ENCODE data around the gene PIGZ.
A peak's percentile ranks its signal among the peaks of the same experiment; 100 is the strongest.

PIGZ gene

GRCh38 chr3:197009532-197010019 is 40.9 kb upstream of the PIGZ start:
- no peak overlapping the region for H2AK5ac ChIP-seq (ENCODE audit: low read length)
- no peak overlapping the region for H2BK120ac ChIP-seq (ENCODE audit: insufficient read depth, low read length, poor library complexity)
- no peak overlapping the region for H3K4ac ChIP-seq (ENCODE audit: low read depth, low read length)
- no peak for DNase-seq
- no peak overlapping the region for H4K91ac ChIP-seq (ENCODE audit: low read depth, low read length)
- H2AFZ ChIP-seq (ENCODE audit: insufficient read depth, low read length, poor library complexity) = no peak overlapping the region
- H3K79me2 ChIP-seq (ENCODE audit: control insufficient read depth, insufficient read depth, low read length, poor library complexity) = no peaks in the 10 kb centered on the region
- no peak overlapping the region for H3K18ac ChIP-seq (ENCODE audit: low read length)
- no CpG with 5 or more reads among the region's 20 CpGs for WGBS (ENCODE audit: extremely low coverage, insufficient coverage, insufficient read length)
- no peak overlapping the region for H3K9ac ChIP-seq (ENCODE audit: low read length)
- no peak overlapping the region for H3K23ac ChIP-seq (ENCODE audit: low read length)
- H3K4me1 ChIP-seq (ENCODE audit: control insufficient read depth in 1 of 2, insufficient read depth in 2 of 2, low read length in 2 of 2) = no peaks in the 10 kb centered on the region
- H4K12ac ChIP-seq (ENCODE audit: low read depth, low read length) = no peak overlapping the region
- H2BK5ac ChIP-seq (ENCODE audit: low read depth, low read length, poor library complexity) = no peak overlapping the region
- H3K9me3 ChIP-seq (ENCODE audit: insufficient read depth, low read depth, low read length) = no peaks in the 10 kb centered on the region
- H3K4me2 ChIP-seq (ENCODE audit: low read length) = no peak overlapping the region
- no peak overlapping the region for H2BK12ac ChIP-seq (ENCODE audit: low read length)
- no peak overlapping the region for H4K8ac ChIP-seq (ENCODE audit: low read depth, low read length)
- H3K27ac ChIP-seq (ENCODE audit: low read depth, low read length) = no peak overlapping the region
- H3K4me3 ChIP-seq (ENCODE audit: low read depth, low read length) = no peak overlapping the region
- H3K27me3 ChIP-seq (ENCODE audit: insufficient read depth, low read length) = no peaks in the 10 kb centered on the region
- H3K36me3 ChIP-seq (ENCODE audit: control insufficient read depth in 1 of 2, insufficient read depth in 2 of 2, low read length in 2 of 2) = no peaks in the 10 kb centered on the region
- H3K79me1 ChIP-seq (ENCODE audit: low read length) = no peaks in the 10 kb centered on the region
- H3K14ac ChIP-seq (ENCODE audit: low read length) = no peak overlapping the region

GRCh38 chr3:197008436-197009209 is 40.0 kb upstream of the PIGZ start:
- H3K23ac ChIP-seq (ENCODE audit: low read length) = no peak overlapping the region
- no peak overlapping the region for H4K12ac ChIP-seq (ENCODE audit: low read depth, low read length)
- H3K4ac ChIP-seq (ENCODE audit: low read depth, low read length) = no peak overlapping the region
- H3K79me1 ChIP-seq (ENCODE audit: low read length) = peaks cover 5% of the 10 kb centered on the region
- H4K8ac ChIP-seq (ENCODE audit: low read depth, low read length) = no peak overlapping the region
- no peak overlapping the region for H2AFZ ChIP-seq (ENCODE audit: insufficient read depth, low read length, poor library complexity)
- peaks cover 4 to 6% of the 10 kb centered on the region in 2 experiments for H3K4me1 ChIP-seq (ENCODE audit: control insufficient read depth in 1 of 2, insufficient read depth in 2 of 2, low read length in 2 of 2)
- H3K36me3 ChIP-seq (ENCODE audit: control insufficient read depth in 1 of 2, insufficient read depth in 2 of 2, low read length in 2 of 2) = no peaks in the 10 kb centered on the region
- H3K4me2 ChIP-seq (ENCODE audit: low read length) = no peak overlapping the region
- H3K27ac ChIP-seq (ENCODE audit: low read depth, low read length) = no peak overlapping the region
- H2BK120ac ChIP-seq (ENCODE audit: insufficient read depth, low read length, poor library complexity) = no peak overlapping the region
- WGBS (ENCODE audit: extremely low coverage, insufficient coverage, insufficient read length) = no CpG with 5 or more reads among the region's 27 CpGs
- no peak overlapping the region for H2AK5ac ChIP-seq (ENCODE audit: low read length)
- no peak overlapping the region for H3K14ac ChIP-seq (ENCODE audit: low read length)
- H3K4me3 ChIP-seq (ENCODE audit: low read depth, low read length) = no peak overlapping the region
- no peak overlapping the region for H3K18ac ChIP-seq (ENCODE audit: low read length)
- no peak for DNase-seq
- no peaks in the 10 kb centered on the region for H3K27me3 ChIP-seq (ENCODE audit: insufficient read depth, low read length)
- H3K79me2 ChIP-seq (ENCODE audit: control insufficient read depth, insufficient read depth, low read length, poor library complexity) = peaks cover 2% of the 10 kb centered on the region
- H2BK5ac ChIP-seq (ENCODE audit: low read depth, low read length, poor library complexity) = no peak overlapping the region
- H4K91ac ChIP-seq (ENCODE audit: low read depth, low read length) = no peak overlapping the region
- no peak overlapping the region for H3K9ac ChIP-seq (ENCODE audit: low read length)
- H2BK12ac ChIP-seq (ENCODE audit: low read length) = no peak overlapping the region
- no peaks in the 10 kb centered on the region for H3K9me3 ChIP-seq (ENCODE audit: insufficient read depth, low read depth, low read length)

GRCh38 chr3:197007953-197008352 is 39.3 kb upstream of the PIGZ start:
- Histone ChIP-seq H3K79me1 (ENCODE audit: low read length) (peaks cover 8% of the 10 kb centered on the region), H4K8ac (ENCODE audit: low read depth, low read length) (no peak overlapping the region), H2AK5ac (ENCODE audit: low read length) (no peak overlapping the region), H4K12ac (ENCODE audit: low read depth, low read length) (no peak overlapping the region), H3K27me3 (ENCODE audit: insufficient read depth, low read length) (no peaks in the 10 kb centered on the region), H3K4me3 (ENCODE audit: low read depth, low read length) (no peak overlapping the region), H3K14ac (ENCODE audit: low read length) (no peak overlapping the region), H3K18ac (ENCODE audit: low read length) (no peak overlapping the region), H3K4me1 (ENCODE audit: control insufficient read depth in 1 of 2, insufficient read depth in 2 of 2, low read length in 2 of 2) (peaks cover 4 to 8% of the 10 kb centered on the region in 2 experiments), H3K4me2 (ENCODE audit: low read length) (no peak overlapping the region), H2AFZ (ENCODE audit: insufficient read depth, low read length, poor library complexity) (no peak overlapping the region), H3K27ac (ENCODE audit: low read depth, low read length) (no peak overlapping the region), H3K23ac (ENCODE audit: low read length) (no peak overlapping the region), H3K9me3 (ENCODE audit: insufficient read depth, low read depth, low read length) (no peaks in the 10 kb centered on the region), H3K36me3 (ENCODE audit: control insufficient read depth in 1 of 2, insufficient read depth in 2 of 2, low read length in 2 of 2) (no peaks in the 10 kb centered on the region), H3K9ac (ENCODE audit: low read length) (no peak overlapping the region), H2BK5ac (ENCODE audit: low read depth, low read length, poor library complexity) (no peak overlapping the region), H4K91ac (ENCODE audit: low read depth, low read length) (no peak overlapping the region), H3K79me2 (ENCODE audit: control insufficient read depth, insufficient read depth, low read length, poor library complexity) (peaks cover 4% of the 10 kb centered on the region), H3K4ac (ENCODE audit: low read depth, low read length) (no peak overlapping the region), H2BK12ac (ENCODE audit: low read length) (no peak overlapping the region), H2BK120ac (ENCODE audit: insufficient read depth, low read length, poor library complexity) (no peak overlapping the region)
- DNase-seq = no peak
- no CpG with 5 or more reads among the region's 8 CpGs for WGBS (ENCODE audit: extremely low coverage, insufficient coverage, insufficient read length)

- H2BK120ac ChIP-seq (ENCODE audit: insufficient read depth, low read length, poor library complexity) = no peak overlapping the region
- no peak overlapping the region for H2BK12ac ChIP-seq (ENCODE audit: low read length)
- no peak overlapping the region for H2AFZ ChIP-seq (ENCODE audit: insufficient read depth, low read length, poor library complexity)
- H4K8ac ChIP-seq (ENCODE audit: low read depth, low read length) = no peak overlapping the region
- H4K91ac ChIP-seq (ENCODE audit: low read depth, low read length) = no peak overlapping the region
- H3K79me1 ChIP-seq (ENCODE audit: low read length) = peaks cover 10% of the 10 kb centered on the region
- H3K23ac ChIP-seq (ENCODE audit: low read length) = no peak overlapping the region
- H3K14ac ChIP-seq (ENCODE audit: low read length) = no peak overlapping the region
- peaks cover 4% of the 10 kb centered on the region for H3K79me2 ChIP-seq (ENCODE audit: control insufficient read depth, insufficient read depth, low read length, poor library complexity)
- H2BK5ac ChIP-seq (ENCODE audit: low read depth, low read length, poor library complexity) = no peak overlapping the region
- H3K9ac ChIP-seq (ENCODE audit: low read length) = no peak overlapping the region
- H3K4me1 ChIP-seq (ENCODE audit: control insufficient read depth in 1 of 2, insufficient read depth in 2 of 2, low read length in 2 of 2) = peaks cover 6 to 10% of the 10 kb centered on the region in 2 experiments
- no CpG with 5 or more reads among the region's 12 CpGs for WGBS (ENCODE audit: extremely low coverage, insufficient coverage, insufficient read length)
- H3K4me2 ChIP-seq (ENCODE audit: low read length) = no peak overlapping the region
- H3K27ac ChIP-seq (ENCODE audit: low read depth, low read length) = no peak overlapping the region
- H3K18ac ChIP-seq (ENCODE audit: low read length) = no peak overlapping the region
- H4K12ac ChIP-seq (ENCODE audit: low read depth, low read length) = no peak overlapping the region
- no peaks in the 10 kb centered on the region for H3K27me3 ChIP-seq (ENCODE audit: insufficient read depth, low read length)
- H2AK5ac ChIP-seq (ENCODE audit: low read length) = no peak overlapping the region
- no peak overlapping the region for H3K4ac ChIP-seq (ENCODE audit: low read depth, low read length)
- no peaks in the 10 kb centered on the region for H3K36me3 ChIP-seq (ENCODE audit: control insufficient read depth in 1 of 2, insufficient read depth in 2 of 2, low read length in 2 of 2)
- H3K9me3 ChIP-seq (ENCODE audit: insufficient read depth, low read depth, low read length) = no peaks in the 10 kb centered on the region
- no peak overlapping the region for H3K4me3 ChIP-seq (ENCODE audit: low read depth, low read length)
- peak in 1 of 2 donors; percentile 6 for DNase-seq
These were observed 38.8 kb upstream of the PIGZ start for GRCh38 chr3:197007296-197007940.
